Peyer's patch (tissue), 4 donors: Measurements from ENCODE around the gene PPOX.

ENCODE experiments used
- POLR2A ChIP-seq, 2 donors: fragments of 450-650 bp; IDR thresholded peaks; one replicate each; pipeline ENCODE4 v1.5.1; 2017; ENCODE audit warnings: antibody characterized with exemption in 2 of 2, mild to moderate bottlenecking in 2 of 2, moderate library complexity in 2 of 2
- TF ChIP-seq, protein P1 (sequence below), 6 experiments: fragments of 450-650 bp in 4 of 6; fragments of 200-600 bp in 2 of 6; sonication (generic) in 1 of 6; IDR thresholded peaks; one replicate each; pipeline ENCODE4 v1.5.1; 2017 to 2019; ENCODE audit warnings: antibody characterized with exemption in 6 of 6, mild to moderate bottlenecking in 3 of 6, moderate library complexity in 1 of 6

DNA sequence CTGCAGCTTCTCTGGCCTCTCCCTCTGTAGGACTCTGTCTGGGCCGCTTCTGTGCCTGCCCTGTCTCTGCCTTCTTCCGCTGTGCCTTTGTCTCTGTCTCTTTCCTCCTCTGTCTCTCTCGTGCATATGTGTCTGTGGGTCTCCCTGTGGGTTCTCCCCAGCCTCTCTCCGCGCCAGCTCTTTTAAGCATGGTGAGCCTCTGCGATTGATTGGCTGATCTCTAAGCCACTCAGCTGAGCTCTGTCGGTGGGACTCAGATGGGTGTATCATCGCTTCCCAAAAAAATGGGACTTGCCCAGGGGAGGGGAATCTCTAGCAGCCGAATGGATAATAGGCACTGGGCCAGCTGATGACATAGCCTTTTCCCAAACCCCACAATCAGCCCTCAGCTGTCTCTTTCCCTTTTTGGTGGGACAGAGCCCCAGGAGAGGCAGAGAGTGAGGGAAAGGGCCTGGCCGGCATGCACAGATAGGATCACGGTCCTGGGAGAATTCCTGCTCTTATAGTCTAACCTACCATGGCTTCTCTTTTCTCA, 32.7 kb downstream of the PPOX start, which contains the start of gene ADAMTS4:
- TF ChIP-seq, protein P1, sequence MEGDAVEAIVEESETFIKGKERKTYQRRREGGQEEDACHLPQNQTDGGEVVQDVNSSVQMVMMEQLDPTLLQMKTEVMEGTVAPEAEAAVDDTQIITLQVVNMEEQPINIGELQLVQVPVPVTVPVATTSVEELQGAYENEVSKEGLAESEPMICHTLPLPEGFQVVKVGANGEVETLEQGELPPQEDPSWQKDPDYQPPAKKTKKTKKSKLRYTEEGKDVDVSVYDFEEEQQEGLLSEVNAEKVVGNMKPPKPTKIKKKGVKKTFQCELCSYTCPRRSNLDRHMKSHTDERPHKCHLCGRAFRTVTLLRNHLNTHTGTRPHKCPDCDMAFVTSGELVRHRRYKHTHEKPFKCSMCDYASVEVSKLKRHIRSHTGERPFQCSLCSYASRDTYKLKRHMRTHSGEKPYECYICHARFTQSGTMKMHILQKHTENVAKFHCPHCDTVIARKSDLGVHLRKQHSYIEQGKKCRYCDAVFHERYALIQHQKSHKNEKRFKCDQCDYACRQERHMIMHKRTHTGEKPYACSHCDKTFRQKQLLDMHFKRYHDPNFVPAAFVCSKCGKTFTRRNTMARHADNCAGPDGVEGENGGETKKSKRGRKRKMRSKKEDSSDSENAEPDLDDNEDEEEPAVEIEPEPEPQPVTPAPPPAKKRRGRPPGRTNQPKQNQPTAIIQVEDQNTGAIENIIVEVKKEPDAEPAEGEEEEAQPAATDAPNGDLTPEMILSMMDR (IDR thresholded peaks at IDR 0.05), result no peak
- TF ChIP-seq POLR2A (IDR thresholded peaks at IDR 0.05), result peak in 1 of 2 donors; percentile 48
